Endodermal cell (in vitro differentiated cells): Measurements from ENCODE around the gene CCDC77. TPM values are rescaled to one million over a fixed set of nuclear protein-coding genes. Genes with fewer than 3 reads are reported as not detected.
A peak's percentile ranks its signal among the peaks of the same experiment; 100 is the strongest.

ENCODE experiments used
- DNase-seq: peaks from one replicate; pipeline ENCODE4 v3.0.0-alpha.2; 2017
- H3K27ac ChIP-seq: 2 replicates; pipeline ENCODE4 v1.5.1; 2013; ENCODE audit warnings: mild to moderate bottlenecking, low read depth, low read length, moderate library complexity
- H3K27me3 ChIP-seq: 2 replicates; pipeline ENCODE4 v1.6.1; 2013; ENCODE audit warnings: mild to moderate bottlenecking, low read length, moderate library complexity; ENCODE audit not compliant: insufficient read depth, control insufficient read depth, poor library complexity, severe bottlenecking
- H3K36me3 ChIP-seq: 2 replicates; pipeline ENCODE4 v1.7.0; 2013; ENCODE audit warnings: mild to moderate bottlenecking, low read length, moderate library complexity; ENCODE audit not compliant: control insufficient read depth, insufficient read depth
- H3K4me1 ChIP-seq: one replicate; pipeline ENCODE4 v1.7.0; 2013; ENCODE audit warnings: low read length; ENCODE audit not compliant: control insufficient read depth, insufficient read depth
- H3K4me3 ChIP-seq: 2 replicates; pipeline ENCODE4 v1.5.1; 2013; ENCODE audit warnings: mild to moderate bottlenecking, low read length, moderate library complexity
- H3K9ac ChIP-seq: 2 replicates; pipeline ENCODE4 v1.6.1; 2013; ENCODE audit warnings: mild to moderate bottlenecking, low read length, moderate library complexity; ENCODE audit not compliant: poor library complexity, severe bottlenecking; ENCODE audit errors: extremely low read depth
- H3K9me3 ChIP-seq: 2 replicates; pipeline ENCODE4 v1.6.1; 2013; ENCODE audit warnings: mild to moderate bottlenecking, low read length, moderate library complexity; ENCODE audit not compliant: control insufficient read depth
- H3K27ac Mint-ChIP-seq: 2 replicates; pipeline ENCODE4 v1.8.0; 2020; ENCODE audit warnings: mixed read lengths
- H3K27me3 Mint-ChIP-seq: 2 replicates; pipeline ENCODE4 v1.8.0; 2021; ENCODE audit warnings: mild to moderate bottlenecking, mixed read lengths; ENCODE audit not compliant: insufficient read depth
- H3K36me3 Mint-ChIP-seq: 2 replicates; pipeline ENCODE4 v1.8.0; 2020; ENCODE audit warnings: low read depth, mixed read lengths
- H3K4me1 Mint-ChIP-seq: 2 replicates; pipeline ENCODE4 v1.8.0; 2020; ENCODE audit warnings: mixed read lengths
- H3K4me3 Mint-ChIP-seq: 2 replicates; pipeline ENCODE4 v1.8.0; 2020; ENCODE audit warnings: mild to moderate bottlenecking, moderate library complexity, mixed read lengths
- H3K9me3 Mint-ChIP-seq: 2 replicates; pipeline ENCODE4 v1.8.0; 2020; ENCODE audit warnings: mild to moderate bottlenecking, mixed read lengths
- CTCF ChIP-seq: fragments of 200-600 bp; sonication (generic); conservative IDR thresholded peaks from 2 replicates; pipeline ENCODE4 v1.5.0; 2021; ENCODE audit warnings: antibody characterized with exemption, mild to moderate bottlenecking
- WGBS, 2 experiments: methylation state at CpG; one replicate each; pipeline versions ENCODE4 v1.1.5 to v1.1.7; 2013; ENCODE audit warnings: missing lambda C conversion rate in 2 of 2, mixed read lengths in 1 of 2; ENCODE audit not compliant: insufficient coverage in 1 of 2, insufficient read length in 1 of 2; 5-methylcytosine and 5-hydroxymethylcytosine counted together
- total RNA-seq, 2 donors: library from RNA; stranded (reverse); fragmentation: NEBNext Ultra II Directional in 1 of 2; extraction: Animal tissue kit (Norgen Biotek cat#: 25700) in 1 of 2; gene quantifications; 2 replicates in 1 of 2; 3 replicates in 1 of 2; pipeline ENCODE4 v1.2.1, GENCODE V29; 2021

Gene CCDC77
- total RNA-seq, 2 donors from 2014 or later = 26.4 to 39.1 TPM

DNA sequence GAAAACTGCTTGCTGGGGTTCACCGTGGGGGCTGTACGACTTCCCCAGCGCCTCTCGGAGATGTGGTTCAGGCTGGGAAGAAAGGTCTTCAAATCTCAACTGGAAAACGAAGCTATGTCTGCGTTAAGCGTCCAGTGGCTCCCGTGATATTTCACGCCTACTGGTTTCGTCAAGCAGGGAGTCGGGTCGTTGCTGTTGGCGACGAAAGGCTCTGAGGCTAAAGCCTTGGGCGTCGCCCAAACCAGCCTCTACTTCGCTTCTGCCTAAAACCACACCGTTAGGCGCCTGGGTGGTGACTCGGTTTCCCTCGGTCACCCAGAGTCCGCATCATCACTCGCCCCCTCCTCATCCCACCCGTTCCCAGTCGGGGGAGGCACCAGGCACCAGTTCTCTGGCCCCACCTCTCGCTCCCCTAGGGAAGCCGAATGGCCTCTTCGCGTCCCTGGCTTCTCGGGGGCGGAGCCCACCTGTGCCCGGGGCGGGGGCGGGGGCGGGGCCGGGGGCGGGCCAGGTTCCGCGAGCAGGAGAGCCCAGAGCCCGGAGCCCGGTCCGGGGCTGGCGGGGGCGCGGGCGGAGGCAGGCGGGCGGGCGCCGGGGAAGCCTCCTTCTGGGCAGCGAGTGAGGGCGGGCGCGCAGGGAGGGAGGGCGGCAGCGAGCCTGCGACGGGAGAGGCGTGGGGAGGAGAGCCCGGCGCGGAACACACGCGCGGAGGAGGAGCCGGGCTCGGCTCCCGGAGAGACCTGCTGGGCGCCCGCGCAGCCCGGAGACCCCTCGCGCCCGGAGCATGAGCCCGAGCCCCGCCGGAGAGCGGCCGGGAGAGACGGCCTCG lies 58.2 kb downstream of the CCDC77 start, which contains the start of gene B4GALNT3:
Gene B4GALNT3 (plus strand): TSS at position 510 of the 829 bp plus-strand sequence. CDS start 438 bp downstream, outside the sequence.
- H3K36me3 Mint-ChIP-seq = peaks cover 8% of the 10 kb centered on the region
- TF ChIP-seq CTCF = no peak
- peak within 1 kb of the TSS; percentile 73 for H3K27ac Mint-ChIP-seq
- 5 to 12% methylated on average over 33 to 82 of the region's 82 CpGs for WGBS, 2 experiments
- peak; percentile 97 for DNase-seq
- peak within 1 kb of the TSS; percentile 89 for H3K4me3 ChIP-seq
- H3K27me3 Mint-ChIP-seq = peaks cover 37% of the 10 kb centered on the region
- H3K9me3 ChIP-seq = no peaks in the 10 kb centered on the region
- peak within 1 kb of the TSS; percentile 75 for H3K4me3 Mint-ChIP-seq
- peaks cover 44% of the 10 kb centered on the region for H3K4me1 Mint-ChIP-seq
- no peaks in the 10 kb centered on the region for H3K36me3 ChIP-seq
- H3K27ac ChIP-seq = no peak within 1 kb of the TSS
- peaks cover 3% of the 10 kb centered on the region for H3K9me3 Mint-ChIP-seq
- H3K4me1 ChIP-seq = peaks cover 18% of the 10 kb centered on the region
- H3K9ac ChIP-seq = peak within 1 kb of the TSS; percentile 48
- H3K27me3 ChIP-seq = peaks cover 13% of the 10 kb centered on the region

DNA sequence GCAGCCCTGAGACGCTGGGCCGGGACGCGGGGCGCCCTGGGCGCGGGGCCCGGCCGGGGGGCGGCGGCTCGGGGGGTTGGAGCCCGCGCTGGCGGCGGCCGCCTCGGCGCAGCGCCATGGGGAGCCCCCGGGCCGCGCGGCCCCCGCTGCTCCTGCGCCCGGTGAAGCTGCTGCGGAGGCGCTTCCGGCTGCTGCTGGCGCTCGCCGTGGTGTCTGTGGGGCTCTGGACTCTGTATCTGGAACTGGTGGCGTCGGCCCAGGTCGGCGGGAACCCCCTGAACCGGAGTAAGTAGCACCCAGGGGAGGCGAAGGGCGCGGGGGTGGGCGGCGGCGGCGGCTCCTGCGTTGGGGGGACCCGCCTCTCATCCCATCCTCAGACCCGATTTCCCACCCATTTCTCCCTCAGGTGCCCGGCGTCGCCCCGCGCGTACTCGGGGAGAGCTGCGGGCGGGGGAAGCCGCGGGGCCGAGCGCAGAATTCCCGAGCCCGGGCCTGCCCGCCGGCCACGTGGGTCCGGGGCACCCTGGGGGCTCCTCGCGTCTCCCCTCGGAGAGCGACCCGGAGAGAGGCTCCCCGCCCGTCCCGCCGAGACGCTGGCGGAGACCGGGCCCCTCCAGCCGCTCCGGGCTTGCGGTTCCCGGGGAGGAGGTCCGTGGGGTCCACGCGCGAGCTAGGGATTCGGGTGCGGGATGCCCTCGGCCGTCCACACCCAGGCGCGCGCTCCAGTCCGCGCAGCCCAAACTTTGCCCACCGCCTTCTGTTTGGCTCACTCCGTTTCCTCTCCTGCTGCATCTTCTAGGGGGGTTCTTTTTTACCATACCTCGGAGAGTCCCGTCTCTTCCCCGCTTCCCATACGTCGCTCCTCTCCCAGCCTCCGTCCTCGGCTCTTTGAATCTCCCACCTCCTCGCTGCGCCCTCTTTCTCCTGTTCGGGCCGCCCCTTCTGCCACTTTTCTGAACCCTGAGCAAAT lies 59.1 kb downstream of the CCDC77 start:
- Histone ChIP-seq H3K9me3 (no peaks in the 10 kb centered on the region), H3K27ac (no peak overlapping the region), H3K27me3 (peaks cover 13% of the 10 kb centered on the region), H3K4me1 (peaks cover 19% of the 10 kb centered on the region), H3K36me3 (no peaks in the 10 kb centered on the region), H3K4me3 (peak overlapping the region; percentile 75), H3K9ac (peak overlapping the region; percentile 15)
- Mint-ChIP-seq H3K27ac (peak overlapping the region; percentile 49), H3K36me3 (peaks cover 8% of the 10 kb centered on the region), H3K4me3 (peak overlapping the region; percentile 75), H3K27me3 (peaks cover 37% of the 10 kb centered on the region), H3K4me1 (peaks cover 50% of the 10 kb centered on the region), H3K9me3 (peaks cover 3% of the 10 kb centered on the region)
- 1 to 3% methylated on average over 36 to 109 of the region's 109 CpGs for WGBS, 2 experiments
- TF ChIP-seq CTCF = no peak
- peak; percentile 75 for DNase-seq

DNA sequence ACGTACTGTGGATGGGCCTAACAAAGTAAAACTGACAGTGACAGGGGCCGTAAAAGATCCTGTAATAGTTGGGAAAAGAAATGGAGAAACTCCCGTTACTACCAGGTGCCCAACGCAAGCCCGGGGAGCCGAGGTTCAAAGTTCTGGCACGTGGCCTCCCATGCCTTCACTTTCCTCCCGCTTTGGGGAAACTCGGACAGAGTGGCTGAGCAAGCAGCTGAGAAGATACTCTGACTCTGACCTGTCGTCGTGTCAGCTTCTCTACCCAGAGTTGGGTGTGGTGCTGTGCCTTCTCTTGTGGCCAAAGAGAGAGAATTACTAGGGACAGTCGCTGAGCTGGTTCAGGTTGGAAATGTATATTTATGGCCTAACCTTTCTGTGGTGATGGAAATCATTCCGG lies 60.0 kb downstream of the CCDC77 start:
- Histone ChIP-seq H3K4me1 (peaks cover 19% of the 10 kb centered on the region), H3K9ac (no peak overlapping the region), H3K9me3 (no peaks in the 10 kb centered on the region), H3K27me3 (peaks cover 13% of the 10 kb centered on the region), H3K36me3 (peaks cover 3% of the 10 kb centered on the region), H3K27ac (no peak overlapping the region), H3K4me3 (peak overlapping the region; percentile 75)
- Mint-ChIP-seq H3K9me3 (peaks cover 3% of the 10 kb centered on the region), H3K27ac (no peak overlapping the region), H3K27me3 (peaks cover 37% of the 10 kb centered on the region), H3K4me3 (peak overlapping the region; percentile 75), H3K36me3 (peaks cover 12% of the 10 kb centered on the region), H3K4me1 (peaks cover 44% of the 10 kb centered on the region)
- no peak for TF ChIP-seq CTCF
- peak; percentile 59 for DNase-seq
- WGBS, 2 experiments = 72 to 75% methylated on average over 13 of the region's 13 CpGs
